NK-92 (cell line): ENCODE data around the gene FAM3B.

ENCODE experiments used
- DNase-seq: peaks from one replicate; lab custom pipeline; 2025; ENCODE audit not compliant: unreplicated experiment; lab: John Stamatoyannopoulos, UW

The FAM3B gene

GRCh38 chr21:41318218-41318617 lies 1.6 kb downstream of the FAM3B start:
- DNase-seq, result no peak

- no peak for DNase-seq
Observed at GRCh38 chr21:41319273-41319672, 2.7 kb downstream of the FAM3B start.

- DNase-seq, result no peak
Observed at GRCh38 chr21:41321211-41321907, 4.8 kb downstream of the FAM3B start.

GRCh38 chr21:41321908-41322495 lies 5.4 kb downstream of the FAM3B start:
- no peak for DNase-seq

- DNase-seq, result no peak
Observed at GRCh38 chr21:41322496-41323382, 6.1 kb downstream of the FAM3B start.

GRCh38 chr21:41325138-41325912 lies 8.7 kb downstream of the FAM3B start:
- no peak for DNase-seq

- DNase-seq, result no peak
Observed at GRCh38 chr21:41326414-41327080, 9.9 kb downstream of the FAM3B start.

GRCh38 chr21:41327753-41328152 lies 11.2 kb downstream of the FAM3B start:
- no peak for DNase-seq

- DNase-seq, result no peak
Observed at GRCh38 chr21:41328660-41329607, 12.3 kb downstream of the FAM3B start.

GRCh38 chr21:41333752-41334151 lies 17.2 kb downstream of the FAM3B start:
- DNase-seq, result no peak

- DNase-seq, result no peak
Observed at GRCh38 chr21:41337515-41337914, 20.9 kb downstream of the FAM3B start.

GRCh38 chr21:41338455-41338854 lies 21.9 kb downstream of the FAM3B start:
- DNase-seq, result no peak

- DNase-seq, result no peak
Observed at GRCh38 chr21:41342035-41342434, 25.4 kb downstream of the FAM3B start.

- DNase-seq, result no peak
Observed at GRCh38 chr21:41344146-41344545, 27.5 kb downstream of the FAM3B start.

- DNase-seq, result no peak
Observed at GRCh38 chr21:41345356-41345755, 28.8 kb downstream of the FAM3B start.

GRCh38 chr21:41345934-41346685 lies 29.5 kb downstream of the FAM3B start:
- DNase-seq, result no peak

- DNase-seq, result no peak
Observed at GRCh38 chr21:41346758-41347157, 30.2 kb downstream of the FAM3B start.

GRCh38 chr21:41348434-41348833 lies 31.8 kb downstream of the FAM3B start:
- DNase-seq, result no peak

GRCh38 chr21:41349126-41349525 lies 32.5 kb downstream of the FAM3B start:
- no peak for DNase-seq
